B cell (primary cell): ENCODE results near the gene PLA2G4F. TPM values are rescaled to one million over a fixed set of nuclear protein-coding genes. Genes with fewer than 3 reads are reported as not detected.

Source experiments
- ATAC-seq: fragments of 200-7000 bp; cut with Tn5 transposase; one replicate; pipeline ENCODE4 v1.10.0; 2021; ENCODE audit warnings: low read depth, mild to moderate bottlenecking, moderate number of reproducible peaks, moderate library complexity
- CTCF ChIA-PET: fragments of 350-600 bp; sonication (Branson Sonifier 250); formaldehyde crosslinking; loops from one replicate; lab custom pipeline; 2021; ENCODE audit warnings: antibody characterized with exemption, inconsistent platforms; lab: Charles Lee
- POLR2A ChIA-PET: fragments of 350-600 bp; sonication (Branson Sonifier 250); formaldehyde crosslinking; loops from one replicate; lab custom pipeline; 2021; ENCODE audit warnings: antibody characterized with exemption; lab: Charles Lee
- DNase-seq: peaks from one replicate; pipeline ENCODE4 v3.0.0; 2013
- H2AFZ ChIP-seq: 2 replicates; pipeline ENCODE4 v1.6.1; 2012; ENCODE audit warnings: mild to moderate bottlenecking, low read depth, low read length; ENCODE audit not compliant: insufficient read depth, poor library complexity, severe bottlenecking
- H3K27ac ChIP-seq, 2 donors: 1 replicate in 1 of 2; 2 replicates in 1 of 2; pipeline ENCODE4 v1.5.1; 2012 to 2013; ENCODE audit warnings: low read length in 2 of 2, mild to moderate bottlenecking in 2 of 2, moderate library complexity in 1 of 2
- H3K27me3 ChIP-seq, 4 experiments: fragments of 200-600 bp in 1 of 4; sonication (generic) in 1 of 4; replicated peaks in 1 of 4; 1 replicate in 2 of 4; 2 replicates in 2 of 4; pipeline versions ENCODE4 v1.6.1 to v1.7.0; 2013 to 2016; ENCODE audit warnings: low read length in 3 of 4, mild to moderate bottlenecking in 2 of 4, mixed read lengths in 1 of 4, moderate library complexity in 1 of 4; ENCODE audit not compliant: insufficient read depth in 4 of 4, control insufficient read depth in 3 of 4; ENCODE audit errors: control extremely low read depth in 1 of 4
- H3K36me3 ChIP-seq, 2 experiments: replicated peaks in 1 of 2; 1 replicate in 1 of 2; 2 replicates in 1 of 2; pipeline versions ENCODE4 v1.6.1 to v1.7.1; 2013; ENCODE audit warnings: low read length in 1 of 2; ENCODE audit not compliant: insufficient read depth in 2 of 2, control insufficient read depth in 1 of 2; ENCODE audit errors: control extremely low read depth in 1 of 2, extremely low read depth in 1 of 2
- H3K4me1 ChIP-seq, 2 donors: fragments of 200-600 bp in 1 of 2; sonication (generic) in 1 of 2; 1 replicate in 1 of 2; 2 replicates in 1 of 2; pipeline versions ENCODE4 v1.5.1 to v1.6.1; 2013 to 2017; ENCODE audit warnings: low read length in 2 of 2; ENCODE audit not compliant: control insufficient read depth in 2 of 2, insufficient read depth in 2 of 2
- H3K4me2 ChIP-seq: replicated peaks from 2 replicates; pipeline ENCODE3; 2012; ENCODE audit warnings: mild to moderate bottlenecking, low read depth, low read length; ENCODE audit not compliant: poor library complexity, severe bottlenecking
- H3K4me3 ChIP-seq, 5 experiments: fragments of 200-600 bp in 1 of 5; sonication (generic) in 1 of 5; 1 replicate in 3 of 5; 2 replicates in 2 of 5; pipeline versions ENCODE4 v1.5.1 to v1.7.0; 2011 to 2016; ENCODE audit warnings: low read length in 4 of 5, mild to moderate bottlenecking in 4 of 5, low read depth in 2 of 5, control low read depth in 1 of 5, moderate library complexity in 1 of 5; ENCODE audit not compliant: insufficient read depth in 1 of 5; ENCODE audit errors: control extremely low read depth in 1 of 5, extremely low read depth in 1 of 5
- H3K79me2 ChIP-seq: fragments of 200-600 bp; sonication (generic); one replicate; pipeline ENCODE4 v1.6.0; 2016; ENCODE audit warnings: low read length; ENCODE audit not compliant: control insufficient read depth, insufficient read depth
- H3K9ac ChIP-seq: fragments of 200-600 bp; sonication (generic); 2 replicates; pipeline ENCODE4 v1.6.1; 2017; ENCODE audit warnings: mild to moderate bottlenecking, low read length, moderate library complexity
- H3K9me3 ChIP-seq, 3 donors: one replicate each; pipeline versions ENCODE4 v1.6.1 to v1.7.1; 2013; ENCODE audit warnings: low read length in 2 of 3; ENCODE audit not compliant: control insufficient read depth in 2 of 3, insufficient read depth in 1 of 3; ENCODE audit errors: control extremely low read depth in 1 of 3
- H4K20me1 ChIP-seq: 2 replicates; pipeline ENCODE4 v1.6.0; 2012; ENCODE audit warnings: mild to moderate bottlenecking, low read length; ENCODE audit not compliant: insufficient read depth, control insufficient read depth, poor library complexity, severe bottlenecking
- H3K27ac Mint-ChIP-seq: one replicate; pipeline ENCODE4 v1.8.0; 2021; ENCODE audit warnings: mixed read lengths
- H3K27me3 Mint-ChIP-seq: one replicate; pipeline ENCODE4 v1.8.0; 2021; ENCODE audit warnings: mixed read lengths
- H3K4me1 Mint-ChIP-seq: one replicate; pipeline ENCODE4 v1.8.0; 2021; ENCODE audit warnings: mixed read lengths
- H3K4me3 Mint-ChIP-seq: one replicate; pipeline ENCODE4 v1.8.0; 2021; ENCODE audit warnings: mixed read lengths
- H3K9me3 Mint-ChIP-seq: one replicate; pipeline ENCODE4 v1.8.0; 2022; ENCODE audit warnings: mixed read lengths; ENCODE audit not compliant: insufficient read depth
- EZH2 ChIP-seq: IDR thresholded peaks from 2 replicates; pipeline ENCODE4 v1.6.1; 2012; ENCODE audit warnings: borderline replicate concordance, low read depth, mild to moderate bottlenecking, moderate library complexity, low read length; ENCODE audit not compliant: insufficient read depth, poor library complexity, severe bottlenecking
- WGBS: methylation state at CpG from one replicate; pipeline ENCODE4 v1.1.5; 2013; ENCODE audit warnings: missing lambda C conversion rate; ENCODE audit not compliant: insufficient coverage; 5-methylcytosine and 5-hydroxymethylcytosine counted together
- intact Hi-C: fragments of 100-400 bp; cut with micrococcal nuclease; formaldehyde crosslinking; loops from one replicate; pipeline ENCODE4 v1.10.0; 2022
- polyA plus RNA-seq: library from polyadenylated mRNA; depleted of rRNA; stranded (reverse); fragments of >200 nt; gene quantifications from 2 replicates; pipeline ENCODE4 v1.2.3, GENCODE V29; 2012
- total RNA-seq, 2 donors: library from RNA; stranded (reverse); fragments of 120-200 nt in 1 of 2; gene quantifications; 1 replicate in 1 of 2; 2 replicates in 1 of 2; pipeline versions ENCODE4 v1.2.3 to v1.2.4, GENCODE V29; 2013 to 2022
- TF ChIP-seq, protein P1 (sequence below): fragments of 200-600 bp; IDR thresholded peaks from one replicate; pipeline ENCODE4 v1.8.0; 2022; ENCODE audit warnings: antibody characterized with exemption, mild to moderate bottlenecking

The PLA2G4F gene
- total and polyA plus RNA-seq, 2 donors (not counting 1 experiment from before 2014, with no cell fraction given), result not detected

DNA sequence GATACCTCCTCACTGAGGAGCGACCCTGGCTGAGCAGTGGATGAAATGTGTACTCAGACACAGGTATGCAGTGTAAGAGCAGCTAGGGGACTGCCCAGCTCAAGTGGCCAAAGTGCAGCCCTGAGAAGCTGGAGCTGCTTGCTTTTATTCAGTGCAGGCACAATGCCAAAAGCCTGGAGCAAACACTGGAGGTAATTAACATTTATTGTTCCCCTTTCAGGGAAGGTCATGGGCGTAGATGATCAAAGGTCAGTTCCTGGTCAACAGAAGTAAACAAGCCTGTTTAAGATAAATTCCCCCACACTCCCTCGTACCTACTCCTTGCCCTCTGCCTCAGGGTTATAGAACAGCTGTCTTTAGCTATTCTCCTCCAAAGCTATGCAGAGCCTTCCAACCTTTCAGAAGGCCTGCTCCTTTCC is 17.5 kb downstream of the PLA2G4F start:
- Histone ChIP-seq H3K79me2 (no peaks in the 10 kb centered on the region), H3K9me3 (no peaks in the 10 kb centered on the region), H3K27me3 (no peaks in the 10 kb centered on the region), H3K9ac (no peak overlapping the region), H3K4me3 (no peak overlapping the region), H3K27ac (no peak overlapping the region), H3K36me3 (no peaks in the 10 kb centered on the region), H3K4me1 (no peaks in the 10 kb centered on the region), H2AFZ (no peak overlapping the region), H4K20me1 (no peaks in the 10 kb centered on the region), H3K4me2 (no peak overlapping the region)
- H3K4me1 Mint-ChIP-seq, result no peaks in the 10 kb centered on the region
- DNase-seq, result no peak
- TF ChIP-seq, protein P1, sequence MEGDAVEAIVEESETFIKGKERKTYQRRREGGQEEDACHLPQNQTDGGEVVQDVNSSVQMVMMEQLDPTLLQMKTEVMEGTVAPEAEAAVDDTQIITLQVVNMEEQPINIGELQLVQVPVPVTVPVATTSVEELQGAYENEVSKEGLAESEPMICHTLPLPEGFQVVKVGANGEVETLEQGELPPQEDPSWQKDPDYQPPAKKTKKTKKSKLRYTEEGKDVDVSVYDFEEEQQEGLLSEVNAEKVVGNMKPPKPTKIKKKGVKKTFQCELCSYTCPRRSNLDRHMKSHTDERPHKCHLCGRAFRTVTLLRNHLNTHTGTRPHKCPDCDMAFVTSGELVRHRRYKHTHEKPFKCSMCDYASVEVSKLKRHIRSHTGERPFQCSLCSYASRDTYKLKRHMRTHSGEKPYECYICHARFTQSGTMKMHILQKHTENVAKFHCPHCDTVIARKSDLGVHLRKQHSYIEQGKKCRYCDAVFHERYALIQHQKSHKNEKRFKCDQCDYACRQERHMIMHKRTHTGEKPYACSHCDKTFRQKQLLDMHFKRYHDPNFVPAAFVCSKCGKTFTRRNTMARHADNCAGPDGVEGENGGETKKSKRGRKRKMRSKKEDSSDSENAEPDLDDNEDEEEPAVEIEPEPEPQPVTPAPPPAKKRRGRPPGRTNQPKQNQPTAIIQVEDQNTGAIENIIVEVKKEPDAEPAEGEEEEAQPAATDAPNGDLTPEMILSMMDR, result no peak
- TF ChIP-seq EZH2, result no peak
- no peak for ATAC-seq
- intact Hi-C loops, result no loop called here
- peaks cover 4% of the 10 kb centered on the region for H3K27me3 Mint-ChIP-seq
- H3K27ac Mint-ChIP-seq, result no peak overlapping the region
- CTCF ChIA-PET, result interaction anchor here (1.3 to 2.0 kb wide), 6 partner anchors 13 to 149 kb away, joined by 3 to 8 read pairs (median 4); no protein-coding TSS in a partner anchor
- POLR2A ChIA-PET, result no interaction called here
- no peak overlapping the region for H3K4me3 Mint-ChIP-seq
- 86% methylated on average over 3 of the region's 3 CpGs for WGBS
- no peaks in the 10 kb centered on the region for H3K9me3 Mint-ChIP-seq

DNA sequence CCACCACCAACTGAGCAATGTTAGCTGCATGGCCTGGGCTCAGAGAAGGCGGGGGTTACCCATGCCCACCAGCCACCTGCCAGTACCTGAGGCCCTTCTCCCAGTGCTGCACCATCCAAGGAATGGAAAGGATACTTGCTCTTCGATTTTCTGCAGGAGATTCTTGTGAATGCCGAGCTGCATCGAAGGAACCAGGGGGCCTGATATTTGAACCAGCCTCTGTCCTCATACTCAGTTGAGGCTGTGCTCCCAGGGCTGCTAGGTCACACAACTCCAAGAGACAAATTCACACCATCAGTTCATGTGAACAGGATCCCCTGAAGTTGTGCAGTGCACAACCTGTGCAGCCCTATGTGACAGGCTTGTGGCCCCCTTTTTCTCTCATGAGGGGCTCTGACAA is 18.0 kb downstream of the PLA2G4F start:
- H3K79me2 ChIP-seq, result no peaks in the 10 kb centered on the region
- ATAC-seq (no peak), DNase-seq (no peak)
- H3K4me2 ChIP-seq, result no peak overlapping the region
- Mint-ChIP-seq H3K4me3 (no peak overlapping the region), H3K9me3 (no peaks in the 10 kb centered on the region), H3K27ac (no peak overlapping the region), H3K4me1 (no peaks in the 10 kb centered on the region), H3K27me3 (peaks cover 4% of the 10 kb centered on the region)
- WGBS, result 89% methylated on average over 4 of the region's 4 CpGs
- no peak overlapping the region for H3K9ac ChIP-seq
- no peak overlapping the region for H3K27ac ChIP-seq
- H3K9me3 ChIP-seq, result no peaks in the 10 kb centered on the region
- no peaks in the 10 kb centered on the region for H4K20me1 ChIP-seq
- no peak overlapping the region for H2AFZ ChIP-seq
- H3K4me3 ChIP-seq, result no peak overlapping the region
- intact Hi-C loops, result no loop called here
- H3K36me3 ChIP-seq, result no peaks in the 10 kb centered on the region
- TF ChIP-seq, protein P1, result no peak
- no peak for TF ChIP-seq EZH2
- ChIA-PET POLR2A (no interaction called here), CTCF (interaction anchor here (1.3 to 2.0 kb wide), 6 partner anchors 13 to 149 kb away, joined by 3 to 8 read pairs (median 4); no protein-coding TSS in a partner anchor)
- no peaks in the 10 kb centered on the region for H3K4me1 ChIP-seq
- H3K27me3 ChIP-seq, result no peaks in the 10 kb centered on the region
